GM21825 (cell line): Measurements from ENCODE around the gene INSYN1.
"Not testable (repeated sequence)": the region's sequence is repeated elsewhere in the genome, so short reads cannot be mapped to it uniquely, and the experiment has no call there.

ENCODE experiments used
- ATAC-seq: cut with Tn5 transposase; IDR thresholded peaks from one replicate; pipeline ENCODE4 v1.9.1; 2021; ENCODE audit warnings: mild to moderate bottlenecking, moderate library complexity; ENCODE audit not compliant: unreplicated experiment

Gene INSYN1

DNA sequence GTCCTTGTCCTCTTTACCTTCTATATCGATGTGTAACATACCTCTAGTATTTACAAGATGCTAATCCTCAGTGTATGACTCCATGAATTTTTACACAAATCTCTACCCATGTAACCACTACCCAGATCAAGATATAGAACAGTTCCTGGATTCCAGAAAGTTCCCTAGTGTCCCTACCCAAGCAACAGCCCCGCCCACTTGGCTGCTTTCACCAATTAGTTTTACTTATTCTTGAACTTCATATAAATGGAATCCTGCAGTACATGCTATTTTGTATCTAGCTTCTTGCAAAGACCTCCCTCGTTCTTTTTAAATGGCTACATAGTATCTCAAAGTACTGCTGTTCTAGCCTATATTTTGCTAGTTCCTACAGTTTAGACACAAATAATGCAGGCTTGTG is 35.9 kb downstream of the INSYN1 start:
- no peak for ATAC-seq

GRCh38 chr15:73716417-73716816 is 36.7 kb downstream of the INSYN1 start:
- no peak for ATAC-seq

GRCh38 chr15:73715417-73715816 is 37.7 kb downstream of the INSYN1 start:
- no peak for ATAC-seq

DNA sequence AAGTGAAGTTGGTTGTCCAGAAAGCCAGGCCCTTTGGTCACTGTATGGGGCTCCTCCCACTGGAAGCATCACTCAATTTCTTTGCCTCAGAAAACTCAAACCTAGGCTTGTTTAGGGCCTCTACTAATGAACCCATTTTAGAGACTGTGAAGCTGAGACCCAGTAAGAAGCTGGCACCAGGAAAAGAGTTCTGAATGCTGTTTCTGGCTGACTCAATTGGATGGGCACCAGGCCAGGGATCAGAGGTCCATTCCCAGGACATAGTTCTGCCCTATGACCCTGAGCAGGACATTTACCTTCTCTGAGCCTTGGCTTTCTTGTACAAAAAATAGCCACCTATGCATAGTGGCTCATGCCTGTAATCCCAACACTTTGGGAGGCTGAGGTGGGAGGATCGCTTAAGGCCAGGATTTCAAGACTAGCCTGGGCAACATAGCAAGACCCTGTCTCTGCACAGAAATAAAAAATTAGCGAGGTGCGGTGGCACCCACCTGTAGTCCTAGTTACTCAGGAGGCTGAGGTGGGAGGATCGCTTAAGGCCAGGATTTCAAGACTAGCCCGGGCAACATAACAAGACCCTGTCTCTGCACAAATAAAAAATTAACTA is 38.4 kb downstream of the INSYN1 start:
- ATAC-seq, result no peak

- ATAC-seq, result no peak
These were observed 41.0 kb downstream of the INSYN1 start for GRCh38 chr15:73712107-73712506.

DNA sequence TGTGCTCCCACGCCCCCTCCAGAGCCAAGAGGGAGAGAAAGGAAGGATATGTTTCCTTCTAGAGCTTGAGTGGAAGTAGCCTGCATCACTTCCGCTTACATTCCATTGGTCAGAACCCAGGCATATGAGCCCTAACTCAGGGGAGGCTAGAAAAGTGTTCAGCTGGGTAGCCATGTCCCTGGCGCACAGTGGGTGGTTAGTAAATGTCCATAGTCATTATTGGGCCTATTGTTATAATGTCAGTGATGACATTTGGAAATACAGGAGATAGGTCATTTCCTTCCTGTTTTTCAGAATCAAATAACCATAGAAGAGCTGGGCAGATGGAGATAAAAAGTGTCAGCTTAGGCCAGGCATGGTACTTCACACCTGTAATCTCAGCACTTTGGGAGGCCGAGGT is 41.6 kb downstream of the INSYN1 start:
- no peak for ATAC-seq

DNA sequence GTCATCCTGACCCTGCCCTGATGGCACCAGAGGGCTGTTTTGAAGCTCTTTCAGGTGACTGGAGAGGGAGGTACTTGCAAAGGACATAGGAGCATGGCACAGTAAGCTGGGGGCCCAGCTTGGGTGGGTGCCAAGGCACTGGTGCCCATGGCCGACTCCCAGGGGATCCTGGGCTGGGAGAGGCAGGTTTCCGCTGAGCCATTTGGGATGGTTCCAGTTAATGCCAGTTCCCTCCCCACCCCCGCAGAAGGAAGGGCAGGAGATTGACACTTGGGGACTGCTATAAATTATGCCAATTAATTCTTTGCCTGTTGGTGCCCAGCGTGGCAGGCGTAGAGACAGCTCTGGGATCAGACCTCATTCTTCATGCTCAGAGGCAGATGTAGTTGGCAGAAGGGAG is 42.8 kb downstream of the INSYN1 start:
- no peak for ATAC-seq

GRCh38 chr15:73709686-73710085 is 43.5 kb downstream of the INSYN1 start:
- no peak for ATAC-seq

GRCh38 chr15:73709241-73709640 is 43.9 kb downstream of the INSYN1 start:
- ATAC-seq, result no peak

GRCh38 chr15:73708691-73709090 is 44.5 kb downstream of the INSYN1 start:
- ATAC-seq, result no peak

DNA sequence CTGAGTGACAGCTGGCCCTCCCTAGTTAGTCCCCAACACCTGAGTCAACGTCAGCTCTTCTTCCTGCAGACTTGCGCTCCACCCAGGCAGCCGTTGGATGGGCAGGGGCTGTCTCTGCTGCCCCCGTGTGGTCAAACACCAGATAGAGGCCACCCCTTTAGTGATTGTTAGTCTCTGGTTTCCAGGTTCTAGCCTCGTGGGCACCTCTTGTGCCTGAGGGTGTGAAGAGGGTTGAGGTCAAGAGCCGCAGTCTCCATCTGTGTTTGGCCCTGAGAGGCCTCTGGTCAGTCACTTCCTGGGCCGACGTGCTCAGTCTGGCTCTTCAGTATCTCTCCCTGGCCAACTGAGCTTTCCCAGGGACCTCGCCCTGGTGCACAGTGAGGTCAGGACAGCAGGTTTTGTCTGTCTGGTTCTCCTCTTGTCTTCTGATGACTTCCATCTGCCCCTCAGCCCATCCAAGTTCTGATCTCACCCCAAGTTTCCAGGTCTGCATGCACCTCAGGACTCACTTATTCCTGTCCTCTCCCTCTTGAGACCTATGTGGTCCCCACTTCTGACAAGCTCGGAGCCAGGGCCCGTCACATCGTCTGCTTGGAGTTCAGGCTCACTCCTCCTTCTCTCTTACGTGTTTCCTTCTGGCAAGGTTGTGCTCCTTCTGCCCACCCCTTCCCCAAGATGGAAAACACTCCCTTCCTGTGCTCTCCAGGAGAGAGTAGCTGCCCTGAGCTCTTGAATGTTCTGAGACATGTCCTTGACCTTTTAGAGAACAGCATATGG is 48.1 kb downstream of the INSYN1 start:
- no peak for ATAC-seq

- not testable (repeated sequence) for ATAC-seq
These were observed 48.8 kb downstream of the INSYN1 start for GRCh38 chr15:73704142-73704868.

GRCh38 chr15:73703601-73704000 is 49.5 kb downstream of the INSYN1 start:
- not testable (repeated sequence) for ATAC-seq

DNA sequence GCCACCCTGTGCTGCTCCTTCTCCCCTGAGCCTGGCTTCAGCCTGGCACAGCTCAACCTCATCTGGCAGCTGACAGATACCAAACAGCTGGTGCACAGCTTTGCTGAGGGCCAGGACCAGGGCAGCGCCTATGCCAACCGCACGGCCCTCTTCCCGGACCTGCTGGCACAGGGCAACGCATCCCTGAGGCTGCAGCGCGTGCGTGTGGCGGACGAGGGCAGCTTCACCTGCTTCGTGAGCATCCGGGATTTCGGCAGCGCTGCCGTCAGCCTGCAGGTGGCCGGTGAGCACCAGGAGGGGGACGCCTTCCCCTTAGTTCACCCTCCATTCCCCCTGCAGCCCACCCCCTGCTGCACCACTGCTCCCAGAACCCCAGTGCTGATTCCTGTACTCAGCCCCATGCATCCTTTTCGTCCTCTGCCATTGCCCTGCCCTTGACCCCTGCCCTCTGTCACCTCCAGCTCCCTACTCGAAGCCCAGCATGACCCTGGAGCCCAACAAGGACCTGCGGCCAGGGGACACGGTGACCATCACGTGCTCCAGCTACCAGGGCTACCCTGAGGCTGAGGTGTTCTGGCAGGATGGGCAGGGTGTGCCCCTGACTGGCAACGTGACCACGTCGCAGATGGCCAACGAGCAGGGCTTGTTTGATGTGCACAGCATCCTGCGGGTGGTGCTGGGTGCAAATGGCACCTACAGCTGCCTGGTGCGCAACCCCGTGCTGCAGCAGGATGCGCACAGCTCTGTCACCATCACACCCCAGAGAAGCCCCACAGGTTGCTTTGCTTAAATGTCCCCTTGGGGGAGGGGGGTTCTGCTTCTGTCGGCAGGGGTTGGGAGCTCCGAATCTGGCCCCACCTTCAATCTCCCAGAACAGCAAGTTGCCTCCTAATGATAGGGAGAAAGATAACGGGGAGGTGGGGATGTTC is 50.6 kb downstream of the INSYN1 start:
- ATAC-seq, result not testable (repeated sequence)

DNA sequence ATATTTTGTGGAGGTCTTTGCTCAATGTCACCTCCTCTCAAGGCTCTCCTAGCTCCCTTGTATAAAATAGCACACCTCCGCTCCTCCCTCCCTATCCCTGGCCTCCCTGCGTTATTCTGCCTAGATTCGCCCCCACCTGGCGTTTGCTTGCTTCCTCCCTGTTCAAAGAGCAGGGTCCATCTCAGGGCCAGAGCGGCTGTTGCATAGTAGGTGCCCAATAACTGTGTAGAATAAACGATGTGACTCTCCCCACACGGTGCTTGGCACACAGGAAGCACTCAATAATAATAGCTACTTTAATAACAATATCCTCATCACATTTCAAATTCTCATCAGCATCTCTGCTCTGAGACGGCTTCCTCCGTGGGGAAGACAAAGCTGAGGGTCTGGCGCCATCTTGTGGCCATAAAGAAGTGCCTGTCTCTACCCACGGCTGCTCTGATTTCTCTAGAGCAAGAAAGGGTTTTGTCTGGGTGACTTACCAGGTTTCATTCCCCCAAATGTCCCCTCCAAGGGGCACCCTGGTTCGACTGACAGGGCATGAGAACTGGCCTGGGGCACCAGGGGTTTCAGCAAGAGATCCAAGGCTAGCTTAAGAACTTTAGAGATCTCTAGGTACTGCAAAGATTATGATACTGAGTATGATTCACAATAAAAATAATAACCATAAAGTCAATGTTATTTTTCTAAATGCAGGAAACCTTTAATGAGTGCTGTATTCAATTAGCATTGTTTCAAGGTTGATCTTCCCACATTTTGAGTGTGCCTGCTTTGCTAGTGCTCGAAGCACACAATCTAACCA is 52.9 kb downstream of the INSYN1 start:
- no peak for ATAC-seq

GRCh38 chr15:73699249-73700040 is 53.7 kb downstream of the INSYN1 start:
- no peak for ATAC-seq

- ATAC-seq, result peak; percentile 65
These were observed 56.1 kb downstream of the INSYN1 start for GRCh38 chr15:73697033-73697467.

GRCh38 chr15:73696641-73697001 is 56.5 kb downstream of the INSYN1 start:
- no peak for ATAC-seq
